Measurements from ENCODE around the gene MADD. TPM values are rescaled to one million over a fixed set of nuclear protein-coding genes. Genes with fewer than 3 reads are reported as not detected.

MADD gene
- total and polyA plus RNA-seq, 3 donors from 2014 or later: 87.8 to 118 (median 103) TPM

- H3K36me3 ChIP-seq (ENCODE audit: low read depth, missing control alignments): no peaks in the 10 kb centered on the region
- no peak for DNase-seq
- H3K27ac ChIP-seq: no peak overlapping the region
- no peaks in the 10 kb centered on the region for H3K27me3 ChIP-seq
- 91 to 95% methylated on average over 17 to 24 of the region's 24 CpGs for WGBS, 2 donors
- no peaks in the 10 kb centered on the region for H3K4me1 ChIP-seq
- H3K4me3 ChIP-seq: no peak overlapping the region
- TF ChIP-seq POLR2A (IDR thresholded peaks at IDR 0.05): no peak
- TF ChIP-seq, protein P1, sequence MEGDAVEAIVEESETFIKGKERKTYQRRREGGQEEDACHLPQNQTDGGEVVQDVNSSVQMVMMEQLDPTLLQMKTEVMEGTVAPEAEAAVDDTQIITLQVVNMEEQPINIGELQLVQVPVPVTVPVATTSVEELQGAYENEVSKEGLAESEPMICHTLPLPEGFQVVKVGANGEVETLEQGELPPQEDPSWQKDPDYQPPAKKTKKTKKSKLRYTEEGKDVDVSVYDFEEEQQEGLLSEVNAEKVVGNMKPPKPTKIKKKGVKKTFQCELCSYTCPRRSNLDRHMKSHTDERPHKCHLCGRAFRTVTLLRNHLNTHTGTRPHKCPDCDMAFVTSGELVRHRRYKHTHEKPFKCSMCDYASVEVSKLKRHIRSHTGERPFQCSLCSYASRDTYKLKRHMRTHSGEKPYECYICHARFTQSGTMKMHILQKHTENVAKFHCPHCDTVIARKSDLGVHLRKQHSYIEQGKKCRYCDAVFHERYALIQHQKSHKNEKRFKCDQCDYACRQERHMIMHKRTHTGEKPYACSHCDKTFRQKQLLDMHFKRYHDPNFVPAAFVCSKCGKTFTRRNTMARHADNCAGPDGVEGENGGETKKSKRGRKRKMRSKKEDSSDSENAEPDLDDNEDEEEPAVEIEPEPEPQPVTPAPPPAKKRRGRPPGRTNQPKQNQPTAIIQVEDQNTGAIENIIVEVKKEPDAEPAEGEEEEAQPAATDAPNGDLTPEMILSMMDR (IDR thresholded peaks at IDR 0.05): no peak
- no peaks in the 10 kb centered on the region for H3K9me3 ChIP-seq
- intact Hi-C loops (cut with DNase I; ENCODE audit: low total_unique reads): no loop called here
These were observed 72.3 kb downstream of the MADD start for GRCh38 chr11:47342036-47342803.

DNA sequence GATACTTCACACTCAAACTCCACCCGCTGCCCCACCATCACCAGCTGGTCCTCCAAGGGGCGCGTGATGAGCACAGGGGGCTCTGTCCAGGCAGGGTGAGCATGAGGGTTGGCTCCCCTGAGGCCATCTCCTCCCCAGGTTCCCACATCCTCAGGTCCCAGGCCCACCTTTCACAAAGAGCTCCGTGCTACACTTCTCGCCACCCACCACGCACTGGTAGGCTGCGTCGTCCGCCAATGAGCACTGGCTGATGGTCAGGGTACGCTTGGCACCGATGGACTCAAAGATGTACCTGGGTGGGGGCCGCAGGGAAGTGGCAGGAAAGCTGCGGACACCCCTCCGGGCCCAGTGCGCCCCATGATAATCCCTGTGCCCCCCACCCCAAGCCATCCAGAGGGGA is 72.9 kb downstream of the MADD start:
- TF ChIP-seq POLR2A (IDR thresholded peaks at IDR 0.05): no peak
- TF ChIP-seq, protein P1 (IDR thresholded peaks at IDR 0.05): no peak
- no peak for DNase-seq

DNA sequence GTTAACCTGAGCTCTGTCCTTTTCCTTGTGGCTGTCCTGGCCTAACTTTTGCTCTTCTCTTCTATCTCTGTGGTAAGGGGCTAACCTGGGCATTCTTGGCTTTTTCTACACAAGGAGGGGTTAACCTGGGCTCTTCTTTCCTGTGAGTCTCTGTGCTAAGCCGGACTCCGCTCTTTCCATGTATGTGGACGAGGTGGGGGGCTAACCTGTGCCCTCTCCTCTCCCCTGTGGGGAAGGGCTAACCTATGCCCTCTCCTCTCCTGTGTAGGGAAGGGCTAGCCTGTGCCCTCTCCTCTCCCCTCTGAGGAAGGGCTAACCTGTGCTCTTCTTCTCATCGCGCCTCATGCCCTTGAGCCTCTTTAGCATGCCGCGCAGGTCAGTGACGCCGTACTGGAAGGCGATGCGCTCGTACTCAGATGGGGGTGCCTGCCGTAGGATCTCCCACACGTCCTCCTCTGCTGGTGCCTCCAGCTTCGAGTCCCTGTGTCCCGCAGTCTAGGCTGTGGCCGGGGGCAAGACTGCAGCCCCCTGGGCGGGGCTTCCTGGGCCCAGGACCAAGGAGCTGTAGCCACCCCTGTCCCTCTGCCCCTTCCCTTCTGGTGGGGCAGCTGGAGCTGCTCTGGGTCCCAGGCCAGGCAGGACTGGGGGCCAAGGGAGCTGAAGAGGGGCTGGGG is 76.1 kb downstream of the MADD start:
- Histone ChIP-seq H3K4me3 (no peak overlapping the region), H3K36me3 (ENCODE audit: low read depth, missing control alignments) (no peaks in the 10 kb centered on the region), H3K27ac (no peak overlapping the region), H3K4me1 (no peaks in the 10 kb centered on the region), H3K27me3 (no peaks in the 10 kb centered on the region), H3K9me3 (no peaks in the 10 kb centered on the region)
- WGBS, 2 donors: 89 to 92% methylated on average over 17 to 18 of the region's 18 CpGs
- no peak for TF ChIP-seq POLR2A (IDR thresholded peaks at IDR 0.05)
- TF ChIP-seq, protein P1 (IDR thresholded peaks at IDR 0.05): no peak
- intact Hi-C loops (cut with DNase I; ENCODE audit: low total_unique reads): no loop called here
- no peak for DNase-seq

More for the DNA sequence above, 72.9 kb downstream of the MADD start:
- Histone ChIP-seq H3K9me3 (no peaks in the 10 kb centered on the region), H3K36me3 (ENCODE audit: low read depth, missing control alignments) (no peaks in the 10 kb centered on the region), H3K4me3 (no peak overlapping the region), H3K27me3 (no peaks in the 10 kb centered on the region), H3K27ac (no peak overlapping the region), H3K4me1 (no peaks in the 10 kb centered on the region)
- intact Hi-C loops (cut with DNase I; ENCODE audit: low total_unique reads): no loop called here
- WGBS, 2 donors: 96 to 100% methylated on average over 9 to 15 of the region's 15 CpGs

GRCh38 chr11:47347137-47347536 is 77.2 kb downstream of the MADD start:
- DNase-seq: no peak
- intact Hi-C loops (cut with DNase I; ENCODE audit: low total_unique reads): no loop called here
- Histone ChIP-seq H3K4me3 (no peak overlapping the region), H3K27me3 (no peaks in the 10 kb centered on the region), H3K36me3 (ENCODE audit: low read depth, missing control alignments) (no peaks in the 10 kb centered on the region), H3K9me3 (no peaks in the 10 kb centered on the region), H3K27ac (no peak overlapping the region), H3K4me1 (peaks cover 6% of the 10 kb centered on the region)
- no peak for TF ChIP-seq POLR2A (IDR thresholded peaks at IDR 0.05)
- TF ChIP-seq, protein P1 (IDR thresholded peaks at IDR 0.05): no peak
- 80 to 83% methylated on average over 5 of the region's 5 CpGs for WGBS, 2 donors
